ENCODE measurements around the gene NDST4.

DNA sequence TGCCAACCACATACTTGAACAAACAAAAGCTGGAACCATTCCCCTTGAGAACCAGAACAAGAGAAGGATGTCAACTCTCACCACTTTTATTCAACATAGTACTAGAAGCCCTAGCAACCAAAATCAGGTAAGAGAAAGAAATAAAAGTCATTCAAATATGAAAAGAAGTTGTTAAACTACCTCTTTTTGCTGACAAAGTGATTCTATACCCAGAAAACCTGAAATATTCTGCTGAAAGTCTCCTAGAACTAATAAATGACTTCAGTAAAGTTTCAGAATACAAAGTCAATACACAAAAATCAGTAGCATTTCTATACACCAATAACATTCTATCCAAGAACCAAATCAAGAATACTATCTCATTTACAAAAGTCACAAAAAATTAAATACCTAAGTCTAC lies 327.9 kb downstream of the NDST4 start:
- TF ChIP-seq, protein P1, sequence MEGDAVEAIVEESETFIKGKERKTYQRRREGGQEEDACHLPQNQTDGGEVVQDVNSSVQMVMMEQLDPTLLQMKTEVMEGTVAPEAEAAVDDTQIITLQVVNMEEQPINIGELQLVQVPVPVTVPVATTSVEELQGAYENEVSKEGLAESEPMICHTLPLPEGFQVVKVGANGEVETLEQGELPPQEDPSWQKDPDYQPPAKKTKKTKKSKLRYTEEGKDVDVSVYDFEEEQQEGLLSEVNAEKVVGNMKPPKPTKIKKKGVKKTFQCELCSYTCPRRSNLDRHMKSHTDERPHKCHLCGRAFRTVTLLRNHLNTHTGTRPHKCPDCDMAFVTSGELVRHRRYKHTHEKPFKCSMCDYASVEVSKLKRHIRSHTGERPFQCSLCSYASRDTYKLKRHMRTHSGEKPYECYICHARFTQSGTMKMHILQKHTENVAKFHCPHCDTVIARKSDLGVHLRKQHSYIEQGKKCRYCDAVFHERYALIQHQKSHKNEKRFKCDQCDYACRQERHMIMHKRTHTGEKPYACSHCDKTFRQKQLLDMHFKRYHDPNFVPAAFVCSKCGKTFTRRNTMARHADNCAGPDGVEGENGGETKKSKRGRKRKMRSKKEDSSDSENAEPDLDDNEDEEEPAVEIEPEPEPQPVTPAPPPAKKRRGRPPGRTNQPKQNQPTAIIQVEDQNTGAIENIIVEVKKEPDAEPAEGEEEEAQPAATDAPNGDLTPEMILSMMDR (IDR thresholded peaks at IDR 0.05) = no peak
- no peak for TF ChIP-seq EP300 (IDR thresholded peaks at IDR 0.05)
- TF ChIP-seq POLR2A (IDR thresholded peaks at IDR 0.05) = no peak
